Left forelimb (tissue), 1 donor: ENCODE data around the gene TNFRSF11A.

Experiments
- DNase-seq: peaks from one replicate; pipeline ENCODE4 v3.0.0-alpha.2; 2018; ENCODE audit warnings: low spot score

TNFRSF11A gene

DNA sequence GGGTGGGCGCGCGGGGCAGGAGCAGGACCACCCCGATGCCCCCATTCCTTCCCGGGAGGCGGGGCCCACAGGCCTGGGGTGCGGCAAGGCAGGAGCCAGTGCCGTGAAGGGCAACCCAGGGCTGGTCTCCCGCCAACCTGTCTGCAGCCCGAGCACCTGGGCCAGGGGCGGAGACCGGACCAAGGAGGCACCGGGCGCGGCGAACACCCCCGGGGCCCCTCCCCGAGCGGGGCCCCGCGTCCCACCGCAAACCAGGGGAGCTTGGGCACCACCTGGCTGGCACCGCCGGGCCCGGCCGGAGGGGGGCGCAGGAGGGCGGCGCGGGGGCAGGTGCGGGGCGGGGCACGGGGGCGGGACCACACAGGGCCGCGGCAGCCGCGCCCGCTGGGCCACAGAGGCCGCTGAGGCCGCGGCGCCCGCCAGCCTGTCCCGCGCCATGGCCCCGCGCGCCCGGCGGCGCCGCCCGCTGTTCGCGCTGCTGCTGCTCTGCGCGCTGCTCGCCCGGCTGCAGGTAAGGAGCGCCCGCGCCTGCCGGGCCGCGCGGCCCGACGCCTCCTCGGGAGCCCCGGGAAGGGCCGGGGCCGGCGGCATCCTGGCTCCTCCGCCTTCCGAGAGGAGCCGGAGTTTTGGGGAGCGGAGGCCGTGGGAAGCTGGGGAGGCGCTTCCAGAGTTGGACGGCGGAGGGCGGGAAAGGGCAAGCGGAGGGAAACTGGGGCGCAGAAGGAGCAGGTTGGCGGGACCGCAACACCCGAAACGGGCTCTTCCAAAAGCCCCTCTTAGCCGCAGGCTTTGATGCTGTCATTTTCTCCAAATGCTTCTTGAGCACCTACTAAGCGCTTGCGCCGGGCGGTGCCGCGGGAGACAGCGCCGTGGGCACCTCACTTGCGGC, at the start of gene TNFRSF11A:
TSS of gene TNFRSF11A (plus strand) at position 394 of the 889 bp plus-strand sequence. CDS start at position 437, 43 bp downstream.
- DNase-seq: no peak

DNA sequence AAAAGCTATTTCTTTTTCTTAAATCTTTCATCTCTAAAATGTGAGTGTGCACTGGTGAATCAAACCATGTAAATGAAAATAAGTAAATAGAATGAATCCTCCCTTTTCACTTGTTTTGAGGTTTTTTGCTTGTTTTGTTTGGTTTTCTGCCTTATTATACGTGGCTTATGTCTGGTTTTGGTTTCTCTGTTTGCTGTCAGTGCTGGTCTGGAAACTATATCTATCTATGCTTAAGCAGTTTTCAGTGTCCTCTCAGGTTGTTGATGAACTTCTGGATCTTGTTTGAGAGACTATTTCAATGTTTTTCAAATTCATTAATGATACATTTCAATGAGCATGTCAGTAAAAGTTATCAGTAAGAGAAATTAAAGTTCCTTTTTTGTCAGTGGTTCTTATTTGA, 48.1 kb upstream of the TNFRSF11A start:
- no peak for DNase-seq

DNA sequence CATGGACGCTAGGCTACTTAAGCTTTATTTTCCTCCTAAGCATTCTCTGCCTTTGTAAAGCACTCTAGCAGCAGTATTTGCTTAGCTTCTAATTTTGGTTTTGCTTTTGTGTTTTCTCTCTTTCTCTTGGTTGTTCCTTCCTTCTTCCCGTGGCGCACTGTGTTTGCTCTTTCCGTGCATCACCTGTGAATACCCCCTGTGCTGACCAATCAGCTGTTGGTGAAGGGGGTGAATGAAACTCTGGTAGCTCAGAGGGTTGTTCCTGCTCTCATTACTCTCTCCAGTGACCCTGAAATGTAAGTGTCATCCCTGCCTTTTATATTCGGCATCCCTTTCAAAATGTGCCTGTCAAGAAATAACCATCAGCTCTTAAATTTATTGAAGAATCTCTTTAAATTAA, 45.5 kb upstream of the TNFRSF11A start:
- no peak for DNase-seq

DNA sequence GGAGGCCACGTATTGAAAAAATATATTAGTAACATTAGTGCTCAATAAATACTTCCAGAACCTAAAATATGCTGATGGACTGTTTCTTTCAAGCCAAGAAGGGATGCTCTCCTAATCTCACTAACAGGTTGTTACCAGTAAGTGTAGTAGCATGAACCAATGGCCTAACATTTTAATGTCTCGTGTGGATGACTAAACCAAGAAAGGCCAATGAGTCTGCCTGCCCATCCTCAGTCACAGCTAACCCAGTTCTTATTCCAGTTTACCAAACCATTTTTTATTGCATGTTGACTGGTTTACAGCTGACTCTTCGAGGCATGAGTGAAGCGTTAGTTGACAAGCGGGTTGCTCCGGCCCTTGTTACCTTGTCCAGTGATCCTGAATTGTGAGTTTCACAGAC, 45.1 kb upstream of the TNFRSF11A start:
- no peak for DNase-seq

DNA sequence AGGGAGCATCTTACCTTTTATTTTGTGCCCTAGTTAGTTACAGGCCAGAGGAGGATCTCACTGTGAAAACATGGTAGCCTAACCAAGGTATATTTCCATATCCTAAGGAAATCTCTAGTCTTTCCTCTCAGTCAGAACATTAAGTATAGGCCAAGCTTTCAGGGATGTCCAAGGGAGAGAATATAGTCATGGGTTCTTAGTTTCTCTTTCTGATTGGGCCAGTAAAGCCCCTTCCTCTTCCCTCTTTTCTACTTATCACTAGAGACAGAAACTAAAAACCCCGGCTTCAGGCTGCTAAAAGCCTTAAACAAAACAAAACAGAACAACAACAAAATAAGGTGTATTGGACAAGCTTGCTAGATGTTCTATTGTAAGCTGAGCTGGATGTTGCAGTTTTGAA, 44.3 kb upstream of the TNFRSF11A start:
- DNase-seq: no peak

DNA sequence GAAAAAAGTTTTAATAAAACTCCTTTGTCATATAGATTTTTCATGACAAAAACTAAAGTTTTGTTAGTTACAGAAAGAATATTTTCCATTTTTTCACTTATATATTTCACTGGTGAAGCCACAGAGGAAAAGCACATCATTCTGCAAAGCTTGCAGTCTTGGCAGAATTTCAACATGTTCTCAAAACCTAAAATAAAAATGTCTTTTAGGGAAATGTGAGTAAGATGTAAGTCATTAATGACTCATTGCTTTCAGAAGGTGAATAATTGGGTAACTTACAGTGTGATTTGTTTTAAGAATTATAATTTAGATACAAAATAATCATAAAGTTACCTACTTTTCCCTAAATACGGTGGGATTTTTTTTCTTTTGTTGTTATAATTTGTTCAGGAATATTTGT, 43.4 kb upstream of the TNFRSF11A start:
- no peak for DNase-seq

DNA sequence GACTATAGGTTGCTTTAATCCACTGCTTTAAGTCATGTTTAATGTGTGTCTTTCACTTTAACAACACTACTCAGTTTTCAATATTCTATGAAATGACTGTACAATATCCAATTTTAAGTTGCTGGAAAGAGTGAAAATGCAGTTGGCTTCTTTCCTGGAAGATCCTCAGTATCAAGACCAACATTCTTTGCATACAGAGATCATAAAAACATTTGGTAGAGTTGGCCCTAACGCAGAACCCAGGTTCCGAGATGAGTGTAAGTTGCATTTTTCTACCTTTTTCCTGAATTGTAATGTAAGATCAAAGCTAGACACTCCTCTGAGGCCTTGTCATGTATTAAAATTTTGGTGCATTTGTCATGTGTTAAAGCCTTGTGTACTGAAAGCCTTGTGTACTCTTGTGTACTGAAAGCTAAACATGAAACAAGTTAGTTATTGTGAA, 42.9 kb upstream of the TNFRSF11A start:
- DNase-seq: no peak

DNA sequence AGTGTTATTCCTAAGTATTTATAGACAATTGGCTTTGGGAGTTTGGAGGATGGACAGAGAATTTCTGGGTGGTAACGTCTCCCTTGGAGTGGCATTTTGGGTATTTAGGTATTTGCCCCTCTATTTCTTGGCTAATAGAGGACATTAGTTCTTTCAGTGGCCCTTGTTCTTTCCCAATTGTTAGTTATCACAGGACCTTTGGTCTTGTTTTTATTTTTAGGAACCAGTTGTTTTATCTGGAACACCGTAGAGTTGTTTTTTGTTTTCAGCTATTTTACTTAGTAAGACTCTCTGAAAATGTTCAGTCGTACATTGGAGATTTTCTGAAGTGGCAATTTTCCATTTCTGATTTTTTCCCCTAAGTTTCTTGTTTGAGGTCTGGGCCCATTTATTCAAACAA, 40.5 kb upstream of the TNFRSF11A start:
- no peak for DNase-seq

DNA sequence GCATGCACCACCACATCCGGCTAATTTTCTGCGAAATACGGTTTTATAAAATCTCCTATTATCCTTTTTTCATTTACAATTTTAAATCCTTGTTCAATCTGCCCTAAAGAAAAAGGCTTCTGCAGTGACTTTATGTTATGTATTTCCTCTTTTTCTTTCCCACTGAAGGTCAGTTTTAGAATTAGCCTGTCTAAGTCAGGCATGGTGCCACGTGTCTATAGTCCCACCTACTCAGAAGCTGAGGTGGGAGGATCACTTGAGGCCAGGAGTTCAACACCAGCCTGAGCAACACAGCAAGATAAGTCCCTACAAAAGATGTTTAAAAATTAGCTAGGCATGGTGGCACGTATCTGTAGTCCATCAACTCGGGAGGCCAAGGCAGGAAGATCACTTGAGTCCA, 39.8 kb upstream of the TNFRSF11A start:
- no peak for DNase-seq

DNA sequence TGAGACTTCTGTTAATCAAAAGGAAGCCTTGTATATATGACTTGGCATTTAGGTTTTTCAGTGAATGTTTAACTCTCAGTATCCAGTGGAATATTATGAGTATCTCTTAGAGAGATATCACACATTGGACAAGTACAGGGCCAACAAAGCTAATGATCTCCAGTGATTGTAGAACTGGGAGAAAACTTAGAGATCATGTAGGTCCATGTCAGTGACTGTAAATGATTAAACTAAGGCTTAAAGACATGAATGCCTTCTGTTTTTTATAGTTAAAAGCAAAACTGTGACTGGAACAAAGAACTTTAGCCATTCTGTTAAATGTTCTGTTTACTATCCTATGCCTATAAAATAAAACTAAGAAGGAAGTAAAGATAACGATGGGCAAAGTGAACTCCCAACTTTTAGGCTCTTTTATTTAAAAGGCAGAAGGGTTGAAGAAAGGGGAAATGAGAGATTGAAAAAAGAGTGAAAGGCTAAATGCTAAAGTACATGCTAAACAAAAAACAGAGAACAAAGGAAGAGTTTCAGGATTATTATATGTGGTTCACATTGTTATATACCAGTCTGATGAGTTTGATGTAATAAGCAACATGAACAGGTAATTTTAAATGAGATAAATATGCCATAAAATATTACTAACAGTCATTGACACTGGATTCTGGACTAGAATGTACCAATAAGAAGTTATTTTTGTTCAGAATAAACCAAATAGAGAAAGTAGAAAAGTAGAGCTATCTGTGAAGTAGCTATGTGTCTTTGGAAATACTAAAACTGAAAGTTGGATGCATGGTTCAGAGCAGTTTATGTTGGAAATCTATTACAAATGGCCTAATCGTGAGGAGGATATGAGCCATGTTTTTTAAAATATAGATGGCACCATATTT, 37.1 kb upstream of the TNFRSF11A start:
- DNase-seq: no peak

DNA sequence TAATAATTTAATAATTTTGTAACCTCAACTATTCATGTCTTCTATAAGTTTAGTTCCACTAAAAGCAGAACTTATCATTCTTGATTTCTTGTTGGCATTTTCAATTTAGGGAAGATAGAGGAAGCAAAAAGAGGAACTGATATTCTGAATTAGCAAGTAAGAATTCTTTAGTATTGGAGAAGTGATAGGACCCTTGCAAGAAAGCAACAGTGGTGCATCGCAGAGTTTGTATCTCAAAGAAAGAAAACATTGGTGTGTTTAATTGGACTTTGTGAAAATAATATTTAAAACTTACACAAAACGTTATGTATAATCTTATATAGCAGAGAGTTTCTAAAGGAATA, 36.5 kb upstream of the TNFRSF11A start:
- DNase-seq: no peak

DNA sequence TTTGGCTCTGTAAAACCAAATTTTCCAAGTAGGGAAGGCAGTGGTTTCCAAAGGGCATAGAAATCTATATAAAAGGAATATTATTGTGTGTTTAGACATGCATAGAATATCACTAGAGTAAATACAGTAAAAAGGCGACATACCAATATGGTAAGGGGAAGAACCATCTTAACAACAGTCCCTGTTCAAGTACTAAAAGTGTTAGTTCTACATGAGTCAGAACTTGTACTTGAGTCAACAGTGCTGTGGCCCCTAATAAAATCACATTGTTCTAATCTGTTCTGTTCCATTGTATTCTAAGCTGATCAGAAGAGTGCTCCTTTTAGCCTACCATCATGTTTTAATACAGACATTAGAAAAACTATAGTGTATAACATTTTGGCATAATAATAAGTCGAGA, 36.1 kb upstream of the TNFRSF11A start:
- no peak for DNase-seq

DNA sequence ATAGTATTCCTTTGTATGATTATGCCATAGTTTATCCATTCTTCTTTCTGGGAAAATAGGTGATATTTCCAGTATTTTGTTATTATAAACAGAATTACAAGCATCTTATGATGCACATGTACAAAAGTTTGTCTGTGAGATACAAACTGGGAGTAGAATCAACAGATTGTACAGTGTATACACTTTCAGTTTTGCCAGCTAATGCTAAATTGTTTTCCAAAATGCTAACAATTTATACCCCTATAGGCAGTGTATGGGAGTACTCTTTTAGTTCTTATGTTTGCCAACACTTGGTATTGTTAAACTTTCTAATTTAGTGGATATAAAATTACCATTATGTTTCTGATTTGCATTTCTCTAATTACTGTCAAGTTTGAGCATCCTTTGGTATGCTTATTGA, 31.0 kb upstream of the TNFRSF11A start:
- no peak for DNase-seq

DNA sequence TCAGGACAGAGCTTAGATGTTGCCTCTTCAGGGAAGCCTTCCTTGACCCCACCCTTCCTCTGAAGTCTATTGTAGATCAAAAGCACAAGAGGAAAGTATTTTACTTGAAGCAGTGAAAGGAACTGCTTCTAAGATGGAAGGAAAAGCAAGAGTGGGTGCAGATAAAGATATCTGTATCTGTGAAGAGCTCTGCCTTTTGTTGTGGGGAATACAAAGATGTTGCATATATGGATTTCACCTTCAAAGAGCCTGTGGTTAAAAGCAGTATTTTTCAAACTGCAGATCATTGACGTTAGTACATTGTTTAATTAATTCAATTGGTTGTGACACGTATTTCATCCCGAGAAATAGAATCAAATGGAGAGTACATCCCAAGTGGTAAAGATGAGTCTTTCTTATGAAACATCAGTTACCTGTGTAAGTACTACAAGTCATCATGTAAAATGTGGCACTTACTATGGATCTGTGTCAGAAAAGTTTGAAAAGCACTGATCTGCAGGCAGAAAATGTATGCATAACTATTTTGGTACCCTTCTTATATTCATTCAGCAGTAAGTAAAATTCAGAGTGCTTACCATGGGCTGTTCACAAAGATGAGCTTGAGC, 24.6 kb upstream of the TNFRSF11A start:
- DNase-seq: no peak

DNA sequence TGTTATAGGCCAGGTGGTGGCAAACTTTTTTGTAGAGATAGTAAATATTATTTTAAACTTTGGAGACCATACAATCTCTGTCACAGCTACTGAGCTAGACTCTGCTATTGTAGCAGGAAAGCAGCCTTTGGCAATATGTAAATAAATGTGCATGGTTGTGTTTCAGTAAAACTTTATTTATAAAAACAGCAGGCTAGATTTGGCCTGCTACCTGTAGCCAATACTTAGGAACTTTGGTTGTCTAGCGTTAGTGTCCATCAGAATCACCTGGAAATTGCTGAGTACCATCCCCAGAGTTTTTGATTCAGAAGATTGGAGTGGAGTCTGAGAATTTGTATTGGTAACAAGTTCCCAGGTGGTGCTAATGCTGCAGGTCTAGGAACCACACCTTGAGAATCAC, 23.8 kb upstream of the TNFRSF11A start:
- DNase-seq: no peak

DNA sequence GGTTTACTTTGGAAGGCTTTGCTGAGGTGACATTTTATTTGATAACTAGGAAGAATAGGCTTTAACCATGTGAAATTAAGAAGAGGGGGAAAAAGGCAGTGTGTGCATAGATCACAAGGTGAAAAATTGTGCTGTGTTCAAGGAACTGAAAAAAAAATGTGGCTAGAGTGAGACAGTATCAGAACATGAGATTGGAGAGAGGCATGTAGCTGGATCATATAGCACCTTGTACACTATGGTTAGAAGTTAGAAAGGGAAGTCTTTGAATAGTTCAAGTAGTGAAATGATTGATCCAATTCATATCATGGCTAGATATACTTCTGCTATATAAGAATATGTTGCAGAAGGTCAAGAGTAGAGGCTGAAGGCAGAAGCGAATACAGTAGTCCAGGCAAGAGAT, 12.3 kb upstream of the TNFRSF11A start:
- DNase-seq: no peak

DNA sequence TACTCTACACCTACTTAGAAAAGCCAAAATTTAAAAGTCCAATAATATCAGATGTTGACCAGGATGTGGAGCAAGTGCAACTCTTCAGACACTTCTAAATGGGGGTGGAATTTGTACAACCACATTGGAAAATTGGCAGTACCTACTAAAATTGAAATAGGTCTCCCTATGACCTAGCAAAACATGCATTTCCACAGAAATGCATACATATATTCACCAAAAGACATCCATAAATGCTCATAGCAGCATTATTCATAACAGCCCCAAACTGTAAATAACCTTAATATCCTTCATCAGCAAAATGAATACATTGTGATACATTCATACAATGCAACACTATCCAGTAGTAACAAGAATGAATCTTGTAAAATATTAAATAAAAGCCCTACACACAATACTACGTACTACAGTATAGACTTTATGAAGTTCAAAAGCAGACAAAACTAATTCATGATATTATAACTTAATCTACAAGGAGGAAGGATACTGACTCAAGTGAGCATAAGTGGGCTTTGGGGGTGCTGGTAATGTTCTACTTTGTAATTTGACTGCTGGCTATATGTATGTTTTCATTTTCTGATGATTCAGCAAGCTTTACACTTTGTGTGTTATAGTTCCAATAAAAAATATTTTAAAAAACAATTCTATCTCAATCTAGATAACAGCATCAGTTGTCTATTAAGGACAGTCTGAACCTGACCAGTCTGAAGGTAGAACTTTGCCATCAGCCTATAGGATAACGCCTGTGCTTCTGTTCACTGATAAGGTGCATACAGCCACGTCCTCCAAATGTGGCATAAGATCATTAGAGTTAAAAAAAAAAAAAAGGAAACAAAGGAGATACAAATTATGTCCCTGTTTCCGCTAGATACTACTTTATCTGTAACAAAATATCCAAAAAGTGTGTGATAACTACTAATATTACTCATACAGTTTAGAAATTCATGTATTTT, 6.6 kb upstream of the TNFRSF11A start:
- no peak for DNase-seq

DNA sequence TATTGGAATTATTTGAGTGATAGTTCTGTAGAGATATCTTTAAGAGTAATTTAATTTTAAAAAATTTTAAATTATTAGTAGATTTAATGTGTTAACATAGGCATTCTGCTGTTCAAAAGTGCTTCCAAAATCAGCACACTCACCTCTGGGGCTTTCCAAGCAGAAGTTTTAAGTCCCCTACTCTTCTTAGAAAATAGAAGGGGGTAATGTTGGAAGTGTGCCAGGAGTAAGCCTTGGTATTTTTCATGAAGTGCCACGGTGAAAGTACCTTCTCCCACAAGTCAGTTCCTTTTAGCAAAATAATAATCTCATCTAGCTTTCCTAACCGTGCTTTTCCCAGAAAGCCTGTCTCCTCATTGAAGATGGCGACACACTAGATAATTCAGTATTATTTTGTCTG, 3.9 kb upstream of the TNFRSF11A start:
- DNase-seq: no peak

DNA sequence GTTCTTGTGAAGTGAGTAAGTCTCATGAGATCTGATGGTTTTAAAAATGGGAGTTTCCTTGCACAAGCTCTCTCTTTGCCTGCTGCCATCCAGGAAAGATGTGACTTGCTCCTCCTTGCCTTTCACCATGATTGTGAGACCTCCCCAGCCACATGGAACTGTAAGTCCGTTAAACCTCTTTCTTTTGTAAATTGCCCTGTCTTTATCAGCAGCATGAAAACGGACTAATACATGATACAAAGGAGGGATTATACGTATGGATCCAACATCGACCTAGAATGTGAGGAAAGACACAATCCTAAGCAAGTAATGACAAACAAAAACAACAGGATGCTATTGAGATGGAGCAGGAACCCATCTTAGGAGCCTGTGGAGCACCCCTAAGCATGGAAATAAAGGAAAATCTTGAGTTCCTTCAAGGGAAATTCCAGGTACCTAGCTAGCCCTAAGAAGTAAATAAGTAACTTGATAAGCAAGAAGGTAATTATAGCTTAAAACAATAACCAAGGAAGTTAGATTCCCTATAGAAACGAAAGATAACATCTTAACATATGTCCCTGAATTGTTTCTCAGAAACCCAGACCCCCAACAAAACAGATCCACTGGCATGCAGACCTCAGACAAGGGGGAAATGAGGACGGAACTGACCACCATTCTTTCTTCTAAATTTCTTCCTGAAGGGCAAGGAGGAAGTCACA, 1.5 kb upstream of the TNFRSF11A start:
- no peak for DNase-seq

DNA sequence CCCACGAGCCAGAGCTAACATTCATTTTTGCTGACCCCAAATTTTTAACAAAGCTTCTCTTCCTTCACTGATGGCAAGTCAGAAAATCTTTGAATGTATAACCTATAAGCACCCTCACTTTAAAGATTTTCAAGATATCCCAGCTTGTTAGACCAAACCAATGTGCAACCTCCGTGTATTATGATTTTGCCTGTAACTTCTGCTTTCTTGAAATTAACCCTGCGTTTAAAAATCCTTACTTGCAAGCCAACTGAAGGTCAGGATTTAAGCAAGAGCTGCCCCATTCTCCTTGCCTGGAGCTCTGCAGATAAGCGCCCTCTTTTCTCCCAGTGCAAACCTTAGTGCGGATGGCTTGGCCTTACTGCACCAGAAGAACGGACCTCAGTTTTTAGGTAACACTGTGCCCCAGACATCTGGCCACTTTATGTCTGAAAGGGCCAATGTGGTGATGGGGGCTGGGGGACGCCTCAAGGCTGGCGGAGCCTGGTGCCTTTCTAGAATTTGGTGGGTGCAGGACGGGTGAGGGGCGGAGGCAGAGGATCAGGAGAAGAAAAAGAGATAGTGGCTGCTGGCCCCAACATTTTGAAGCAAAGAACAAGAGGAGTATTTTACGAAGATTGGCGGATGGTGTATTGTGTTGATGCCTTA, 805 bp upstream of the TNFRSF11A start:
- DNase-seq: no peak
